Measurements from ENCODE around the gene LRRC52.

GRCh38 chr1:165612062-165612461, 68.3 kb downstream of the LRRC52 start:
- TF ChIP-seq CTCF (IDR thresholded peaks at IDR 0.05), result no peak
- TF ChIP-seq POLR2AphosphoS5 (IDR thresholded peaks at IDR 0.05), result no peak
- TF ChIP-seq EP300 (IDR thresholded peaks at IDR 0.05), result no peak
- TF ChIP-seq POLR2A (IDR thresholded peaks at IDR 0.05), result no peak

Data from suprapubic skin (tissue), 4 donors.